Skin of body (tissue), 2 donors: Measurements from ENCODE around the gene BRI3. TPM values are rescaled to one million over a fixed set of nuclear protein-coding genes. Genes with fewer than 3 reads are reported as not detected.
"Not testable (repeated sequence)": the region's sequence is repeated elsewhere in the genome, so short reads cannot be mapped to it uniquely, and the experiment has no call there.

Experiments used
- DNase-seq: peaks from one replicate; lab custom pipeline; 2025; lab: John Stamatoyannopoulos, UW
- total RNA-seq: library from RNA; depleted of rRNA; stranded (reverse); fragments of >200 nt; gene quantifications from one replicate; pipeline ENCODE4 v1.2.3, GENCODE V29; 2014

Gene BRI3
- total RNA-seq, 1 donor from 2014 or later = 30.2 TPM

DNA sequence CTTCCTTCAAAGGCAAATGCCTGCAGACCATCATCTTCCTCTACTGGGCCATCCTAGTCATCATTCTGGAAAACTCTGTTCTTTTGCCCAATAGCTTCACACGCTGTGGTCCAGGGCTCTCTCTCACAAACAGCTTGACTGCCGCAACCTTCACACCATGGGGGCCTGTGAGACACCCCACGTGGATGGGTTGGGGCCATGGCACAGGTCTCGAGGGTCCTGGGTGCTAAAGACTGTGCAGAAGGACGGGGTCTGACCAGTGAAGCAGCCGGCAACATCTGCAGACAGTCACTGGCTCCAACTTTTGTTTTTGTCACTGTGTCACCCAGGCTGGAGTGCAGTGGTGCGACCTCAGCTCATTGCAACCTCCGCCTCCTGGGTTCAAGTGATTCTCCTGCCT, 28.1 kb downstream of the BRI3 start:
- no peak for DNase-seq

DNA sequence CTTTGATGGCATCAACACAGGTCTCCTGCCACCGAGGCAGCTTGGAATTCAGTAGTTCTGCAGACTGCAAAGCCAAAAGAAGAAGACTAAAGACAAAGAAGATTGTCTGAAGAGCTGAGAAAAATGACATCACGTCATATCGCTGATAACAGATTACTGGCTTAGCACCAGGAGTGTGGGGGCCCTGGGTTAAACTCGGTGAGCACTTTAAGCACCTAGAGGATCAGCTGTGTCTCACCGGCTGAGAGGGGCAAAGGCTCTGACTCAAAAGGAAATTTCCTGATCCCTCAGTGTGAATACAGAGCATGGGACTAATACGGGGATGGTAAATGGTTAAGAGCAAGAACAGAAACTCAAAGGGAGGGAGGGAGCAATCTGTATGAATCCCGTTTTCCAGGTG, 30.7 kb downstream of the BRI3 start:
- DNase-seq = no peak

DNA sequence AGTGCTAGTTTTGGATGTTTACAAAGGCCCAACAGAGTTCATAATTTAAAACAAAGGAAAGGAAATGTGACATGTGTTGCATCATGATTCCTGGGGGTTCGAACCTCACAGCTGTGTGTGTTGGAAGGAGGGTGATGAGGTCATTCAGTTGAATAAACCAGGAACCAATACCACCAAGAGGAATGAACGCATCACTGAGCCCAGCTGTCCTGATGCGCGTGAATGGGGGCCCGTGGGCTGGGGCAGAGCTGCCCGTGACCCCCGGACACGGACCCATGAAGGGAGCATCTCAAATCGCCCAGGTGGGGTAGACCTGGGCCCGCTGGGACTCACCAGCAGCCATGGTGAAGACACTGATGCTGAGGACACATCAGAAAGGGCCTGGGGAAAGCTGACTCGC, 33.0 kb downstream of the BRI3 start:
- no peak for DNase-seq

DNA sequence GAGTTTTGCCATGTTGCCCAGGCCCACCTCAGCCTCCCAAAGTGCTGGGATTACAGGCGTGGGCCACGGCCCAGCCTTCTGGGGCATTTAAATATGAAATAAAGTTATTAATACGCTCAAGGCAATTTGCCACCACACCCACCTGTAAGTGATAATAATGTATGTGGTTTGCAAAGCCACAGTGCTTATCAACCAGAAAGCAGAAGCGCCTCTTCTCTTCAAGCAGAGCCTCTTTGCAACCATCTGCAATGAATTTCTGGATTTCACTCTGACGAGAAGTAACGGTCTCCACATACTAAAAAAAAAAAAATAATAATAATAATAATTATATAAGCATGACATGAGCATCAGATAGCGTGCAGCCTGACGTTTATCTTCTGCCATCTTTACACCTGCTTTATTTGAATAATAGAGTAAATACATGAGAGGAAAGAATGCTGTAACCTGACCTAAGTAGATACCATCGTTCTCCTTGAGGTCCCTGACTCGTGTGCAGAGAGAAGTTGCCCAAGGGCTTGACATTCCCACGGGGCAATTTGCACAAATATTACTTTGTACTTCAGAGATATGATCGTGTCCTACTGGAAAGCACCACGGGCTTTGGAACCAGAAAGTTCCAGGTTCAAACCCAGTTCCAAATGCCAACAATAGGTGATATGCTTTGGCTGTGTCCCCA, 34.0 kb downstream of the BRI3 start:
- DNase-seq = no peak

DNA sequence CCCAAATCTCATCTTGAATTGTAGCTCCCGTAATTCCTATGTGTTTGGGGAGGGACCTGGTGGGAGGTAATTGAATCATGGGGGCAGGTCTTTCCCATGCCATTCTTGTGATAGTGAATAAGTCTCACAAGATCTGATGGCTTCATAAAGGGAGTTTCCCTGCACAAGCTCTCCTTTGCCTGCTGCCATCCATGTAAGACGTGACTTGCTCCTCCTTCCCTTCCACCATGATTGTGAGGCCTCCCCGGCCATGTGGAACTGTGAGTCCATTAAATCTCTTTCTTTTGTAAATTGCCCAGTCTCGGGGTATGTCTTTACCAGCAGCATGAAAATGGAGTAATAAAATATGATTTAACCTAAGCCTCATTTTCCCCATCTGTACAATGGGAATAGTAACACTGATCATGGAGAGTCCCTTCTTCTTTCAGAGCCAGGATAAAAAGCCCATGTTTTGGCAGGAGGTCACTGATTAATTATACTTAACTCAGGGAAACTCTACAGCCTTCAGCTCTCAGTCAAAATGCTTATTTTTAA, 34.6 kb downstream of the BRI3 start:
- DNase-seq = not testable (repeated sequence)

DNA sequence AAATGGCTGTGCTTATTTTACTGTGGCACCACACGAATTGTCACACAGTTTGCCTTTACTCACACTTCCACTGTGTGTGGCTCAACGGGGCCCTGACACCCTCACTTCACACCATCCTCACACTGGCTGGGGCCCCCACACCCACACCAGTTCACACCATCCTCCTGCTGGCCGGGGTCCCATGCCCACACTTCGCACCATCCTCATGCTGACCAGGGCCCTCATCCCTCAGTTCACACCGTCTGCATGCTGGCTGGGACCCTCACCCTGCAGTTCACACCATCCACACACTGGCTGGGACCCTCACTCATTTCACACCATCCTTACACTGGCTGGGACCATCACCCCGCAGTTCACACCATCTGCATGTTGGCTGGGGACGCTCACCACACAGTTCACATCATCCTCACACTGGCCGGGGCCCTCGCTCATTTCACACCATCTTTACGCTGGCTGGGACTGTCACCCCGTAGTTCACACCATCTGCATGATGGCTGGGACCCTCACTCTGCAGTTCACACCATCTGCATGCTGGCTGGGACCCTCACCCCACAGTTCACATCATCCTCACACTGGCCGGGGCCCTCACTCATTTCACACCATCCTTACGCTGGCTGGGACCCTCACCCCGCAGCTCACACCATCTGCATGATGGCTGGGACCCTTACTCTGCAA, 36.0 kb downstream of the BRI3 start:
- DNase-seq = no peak

DNA sequence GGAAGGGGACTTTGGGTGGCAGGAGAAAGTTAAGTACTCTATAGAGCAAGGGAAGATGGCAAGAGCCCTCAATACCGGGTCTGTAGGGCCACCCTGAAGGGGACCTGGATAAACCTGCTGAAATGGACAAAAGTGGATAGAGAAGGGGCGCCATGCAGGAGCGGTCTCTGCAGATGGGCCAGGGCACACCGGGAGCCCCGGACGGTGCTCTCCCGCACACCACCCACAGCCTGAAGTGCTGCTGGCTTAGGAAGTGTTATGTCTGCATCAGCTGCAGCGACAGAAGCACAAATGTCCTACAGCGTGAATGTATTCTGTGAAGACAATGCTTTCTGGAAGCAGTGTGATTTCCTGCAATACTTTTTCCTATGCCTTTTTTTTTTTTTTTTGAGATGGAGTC, 37.7 kb downstream of the BRI3 start:
- DNase-seq = no peak

DNA sequence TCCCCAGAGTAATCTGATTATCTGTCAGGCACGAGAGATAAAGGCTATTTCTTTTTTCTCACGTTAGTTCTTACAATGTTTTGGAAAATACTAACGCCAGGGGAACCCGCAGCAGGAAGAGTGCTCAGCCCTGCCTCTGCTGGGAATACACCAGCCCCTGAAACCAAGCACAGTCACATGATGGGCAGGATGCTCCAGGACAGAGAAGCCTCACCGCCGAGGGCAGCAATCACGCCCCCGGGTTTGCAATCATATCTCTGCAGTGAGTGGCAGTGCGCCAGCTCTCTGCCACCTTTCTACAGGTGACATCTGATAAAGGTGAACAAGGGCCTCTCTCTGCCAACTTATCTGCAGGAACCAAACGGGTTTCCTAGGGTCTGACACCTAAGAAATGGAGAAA, 39.8 kb downstream of the BRI3 start:
- no peak for DNase-seq

DNA sequence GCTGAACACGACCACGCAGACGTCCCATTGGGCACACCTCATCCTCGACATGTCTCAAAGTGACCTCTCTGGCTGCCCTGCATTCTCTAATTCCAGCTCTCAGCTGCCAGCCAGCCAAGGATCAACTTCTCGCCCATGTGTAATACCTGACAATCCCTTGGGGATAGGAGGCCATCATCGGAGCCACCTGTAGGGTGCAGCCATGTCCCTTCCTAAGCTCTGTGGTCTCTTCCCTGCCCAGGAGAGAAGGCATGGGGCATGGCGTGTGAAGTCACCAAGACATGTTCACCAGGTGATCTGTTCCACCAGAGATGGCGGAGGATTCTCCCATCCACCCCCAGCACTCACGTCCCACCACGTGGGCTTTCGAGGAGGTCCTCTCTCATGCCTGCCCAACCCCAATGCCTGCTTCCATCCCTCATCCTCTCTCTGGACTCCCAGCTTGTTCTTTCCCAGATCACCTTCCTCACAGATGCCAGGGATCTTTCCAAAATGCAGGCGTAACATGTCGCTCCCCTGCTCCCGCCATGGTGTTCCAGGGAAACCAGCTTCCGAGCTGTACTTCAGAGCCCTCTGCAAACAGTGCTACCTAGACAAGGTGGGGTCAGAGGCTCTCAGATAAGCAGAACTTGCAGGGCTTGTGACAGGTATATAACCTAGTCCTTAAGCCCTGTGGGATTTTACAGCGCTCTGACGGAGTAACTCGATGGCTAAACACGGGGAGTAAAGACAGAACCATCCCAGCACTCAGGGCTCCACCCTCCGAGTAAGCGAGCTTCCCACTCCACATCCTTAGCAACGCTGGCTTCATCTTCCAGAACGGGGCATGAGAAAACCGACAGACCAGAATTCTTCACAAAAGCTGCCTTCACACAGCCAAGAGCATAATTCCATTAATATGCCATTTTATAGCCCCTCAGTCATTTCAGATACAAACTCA, 41.1 kb downstream of the BRI3 start:
- DNase-seq = peak; percentile 3

DNA sequence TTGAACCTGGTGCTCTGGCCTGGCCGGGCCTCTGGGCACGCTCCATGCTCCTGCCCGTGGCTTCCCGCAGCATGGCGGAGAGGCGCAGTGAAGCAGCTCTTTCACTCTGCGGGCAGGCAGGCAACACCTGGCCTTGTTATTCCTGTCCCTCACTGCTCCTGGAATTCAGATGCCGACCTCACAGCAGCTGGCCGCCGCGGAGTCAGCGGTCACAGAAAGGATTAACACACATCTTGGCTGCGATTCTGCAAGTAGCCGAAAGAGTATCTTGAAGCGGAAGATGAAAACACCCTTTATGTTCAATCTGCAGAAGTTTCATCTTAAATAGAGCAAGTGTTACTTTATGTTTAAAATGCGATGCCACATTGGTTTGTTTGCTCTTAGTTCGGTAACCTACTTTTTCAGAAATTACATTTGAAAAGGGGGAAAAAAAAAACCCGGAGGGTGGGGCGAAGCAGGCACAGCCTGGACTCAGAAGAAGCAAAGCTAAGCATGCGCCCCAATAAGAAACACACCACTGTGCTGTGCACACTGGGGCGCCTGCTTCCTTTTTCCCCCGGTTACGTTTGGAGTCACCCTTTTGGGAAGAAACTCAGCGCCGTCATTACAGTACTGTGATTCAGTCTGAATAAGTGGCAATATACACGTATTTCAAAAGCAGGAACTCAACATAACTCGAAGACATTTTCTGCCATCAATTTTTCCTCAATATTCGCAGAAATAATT, 42.3 kb downstream of the BRI3 start:
- no peak for DNase-seq

DNA sequence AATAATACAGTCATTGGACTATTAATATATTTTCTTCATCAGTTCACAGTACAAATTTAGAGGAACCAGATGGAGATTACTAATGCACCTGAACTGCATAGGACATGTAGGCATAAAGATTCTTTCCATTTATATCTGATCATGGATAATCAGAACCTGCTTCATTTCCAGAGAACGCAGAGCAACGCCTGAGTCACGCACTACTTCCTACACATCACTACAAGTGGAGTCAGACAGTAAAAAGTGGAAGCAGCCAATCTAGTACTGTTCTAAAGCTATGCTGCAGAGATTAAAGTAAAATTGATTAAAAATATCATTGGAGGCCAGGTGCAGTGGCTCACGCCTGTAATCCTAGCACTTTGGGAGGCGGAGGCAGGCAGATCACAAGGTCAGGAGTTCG, 43.3 kb downstream of the BRI3 start:
- DNase-seq = no peak

DNA sequence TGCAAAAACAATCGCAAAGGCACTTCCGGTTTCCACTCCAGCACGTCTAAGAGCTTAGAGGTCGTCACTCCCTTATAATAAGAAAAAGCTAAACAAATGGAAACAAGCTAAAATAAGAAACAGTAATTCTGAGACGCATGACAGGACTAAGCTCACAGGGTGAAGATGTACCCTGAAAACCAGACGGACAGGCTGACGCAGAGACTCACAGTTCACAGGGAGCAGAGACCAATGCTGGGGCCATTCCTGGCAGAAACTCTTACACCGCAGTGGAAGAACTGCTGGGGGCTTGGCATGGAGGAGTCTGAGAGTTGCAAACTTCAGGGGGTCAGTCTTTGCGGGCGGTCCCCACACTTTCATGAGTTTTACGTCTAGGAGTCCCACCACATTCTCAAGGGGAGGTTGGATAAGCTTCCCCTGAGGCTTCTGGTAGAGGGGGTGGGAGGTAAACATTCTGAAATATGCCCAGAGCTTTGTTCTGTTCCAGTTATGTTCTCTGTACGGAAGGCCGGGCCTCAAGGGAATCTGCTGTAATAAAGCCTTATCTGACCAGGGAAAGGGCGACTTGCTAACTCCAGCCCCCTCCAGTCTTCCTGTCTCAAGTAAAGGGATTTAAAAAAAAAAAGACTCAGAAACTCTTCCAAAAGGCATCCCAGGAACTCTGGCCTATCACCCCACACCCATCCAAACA, 47.8 kb downstream of the BRI3 start:
- DNase-seq = no peak

DNA sequence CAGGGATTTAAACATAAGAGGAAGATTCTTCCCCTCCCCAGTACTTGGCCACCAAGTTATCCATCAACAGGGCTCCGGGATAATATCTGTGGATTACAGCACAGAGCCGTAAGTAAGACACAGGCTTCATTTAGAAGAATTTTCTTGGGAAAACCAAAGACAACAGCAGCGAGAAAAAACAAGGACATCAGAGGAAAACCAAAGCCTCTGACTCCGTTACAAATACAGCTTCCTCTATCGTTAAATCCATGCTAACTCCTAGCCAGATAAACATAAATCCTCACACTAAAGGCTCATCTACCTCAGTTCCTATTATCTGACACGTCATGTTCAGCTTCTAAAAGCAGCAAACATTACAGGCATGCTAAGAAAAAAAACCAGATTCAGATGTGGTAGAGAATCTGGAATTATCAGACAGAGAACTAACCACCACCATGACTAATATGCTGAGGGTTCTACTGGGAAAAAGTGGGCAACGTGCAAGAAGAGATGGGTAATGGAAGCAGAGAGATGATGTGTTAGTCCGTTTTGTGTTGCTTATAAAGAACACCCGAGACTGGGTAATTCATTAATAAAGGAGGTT, 48.4 kb downstream of the BRI3 start:
- DNase-seq = no peak

DNA sequence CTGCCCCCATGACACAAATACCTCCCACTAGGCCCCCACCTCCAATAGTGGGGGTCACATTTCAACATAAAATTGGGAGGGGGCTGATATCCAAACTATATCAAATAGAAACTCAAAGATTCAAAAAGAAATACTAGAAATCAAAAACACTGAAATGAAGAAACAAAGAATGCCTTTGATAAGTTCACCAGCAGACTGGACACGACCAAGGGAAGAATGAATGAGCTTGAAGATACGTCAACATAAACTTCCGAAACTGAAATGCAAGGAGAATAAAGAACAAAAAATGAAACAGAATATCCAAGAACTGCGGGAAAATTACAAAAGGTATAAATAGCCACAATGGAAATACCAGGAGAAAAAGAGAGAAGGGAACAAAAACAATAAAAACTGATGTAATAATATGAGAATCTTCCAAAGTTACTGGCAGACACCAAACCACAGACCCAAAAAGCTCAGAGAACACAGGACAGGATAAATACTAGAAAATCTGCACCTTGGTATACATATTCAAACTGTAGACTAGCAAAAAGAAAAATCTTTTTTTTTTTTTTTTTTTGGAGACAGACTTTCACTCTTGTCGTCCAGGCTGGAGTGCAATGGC, 49.5 kb downstream of the BRI3 start:
- DNase-seq = no peak

DNA sequence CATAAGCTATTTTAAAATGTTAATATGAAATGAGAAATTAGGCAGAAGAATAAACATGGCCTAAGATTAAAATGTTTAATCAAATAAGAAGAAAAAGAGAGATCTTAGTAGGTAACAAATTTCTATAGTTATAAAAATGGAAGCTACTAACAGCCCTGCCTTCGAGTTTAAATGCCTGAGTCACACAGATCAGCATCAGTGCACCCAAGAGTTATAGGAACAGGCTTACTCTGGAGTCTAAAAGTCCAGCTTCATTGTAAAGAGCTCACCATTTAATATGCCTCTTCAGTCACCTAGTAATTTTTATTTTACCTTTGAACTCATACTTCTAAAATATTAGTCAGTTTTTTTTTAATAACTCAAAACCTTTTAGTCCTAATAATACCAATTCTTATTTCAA, 52.6 kb downstream of the BRI3 start:
- no peak for DNase-seq

DNA sequence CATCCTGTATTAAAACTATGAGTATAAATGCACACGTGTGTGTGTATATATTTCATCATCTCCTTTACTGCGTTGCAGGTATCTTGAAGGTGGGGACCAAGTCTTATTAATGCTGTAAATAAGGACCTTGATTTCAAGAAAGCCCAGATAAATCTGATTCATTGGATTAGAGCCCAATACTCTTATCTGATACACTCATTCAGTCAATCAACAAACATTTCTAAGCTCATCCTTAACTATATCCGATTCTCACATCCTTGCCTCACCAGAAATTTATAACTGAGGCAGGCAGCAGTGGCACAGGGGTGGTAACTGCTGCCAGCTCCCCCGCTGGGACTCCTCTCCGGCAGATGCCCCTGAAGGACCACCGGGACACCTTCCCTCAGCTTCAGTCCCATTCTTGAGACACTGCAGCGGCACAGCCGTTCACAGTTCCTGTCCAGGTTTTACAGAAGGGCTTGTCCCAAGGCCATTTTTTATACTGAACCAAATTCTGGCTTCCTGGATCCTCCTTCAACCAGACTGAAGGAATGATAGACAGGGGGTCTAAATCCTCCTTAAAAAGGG, 54.0 kb downstream of the BRI3 start:
- no peak for DNase-seq

DNA sequence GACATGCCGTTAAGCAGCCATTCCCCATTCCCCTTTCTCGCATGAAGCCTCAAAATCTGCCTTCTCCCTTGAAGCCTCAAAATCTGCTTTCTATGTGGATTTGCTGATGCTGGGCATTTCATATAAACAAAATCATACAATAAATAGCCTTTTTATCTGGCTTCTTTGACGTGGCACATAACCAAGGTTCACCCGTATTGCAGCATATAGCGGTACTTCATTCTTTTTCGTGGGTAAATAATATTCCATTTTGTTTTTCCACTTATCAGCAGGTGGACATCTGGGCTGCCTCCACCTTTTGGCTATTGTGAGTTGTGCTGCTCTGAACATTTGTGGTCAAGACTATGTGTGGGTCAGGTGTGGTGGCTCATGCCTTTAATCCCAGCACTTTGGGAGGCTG, 57.0 kb downstream of the BRI3 start:
- no peak for DNase-seq

DNA sequence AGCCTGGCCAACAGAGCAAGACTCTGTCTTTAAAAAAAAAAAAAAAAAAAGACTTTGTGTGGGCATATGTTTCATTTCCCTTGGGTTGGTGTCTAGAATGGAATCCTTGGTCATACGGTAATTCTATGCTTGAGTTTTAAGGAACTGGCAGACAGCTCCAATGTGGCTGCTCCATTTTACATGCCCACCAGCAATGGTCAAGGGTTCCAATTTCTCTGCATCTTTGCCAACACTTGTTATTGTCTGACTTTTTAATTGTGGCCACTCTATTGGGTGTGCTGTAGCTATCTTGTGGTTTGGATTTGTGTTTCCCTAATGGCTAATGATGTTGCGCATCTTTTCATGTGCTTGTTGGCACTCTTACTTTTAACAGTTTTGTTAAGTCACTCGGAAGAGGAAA, 57.6 kb downstream of the BRI3 start:
- DNase-seq = no peak

DNA sequence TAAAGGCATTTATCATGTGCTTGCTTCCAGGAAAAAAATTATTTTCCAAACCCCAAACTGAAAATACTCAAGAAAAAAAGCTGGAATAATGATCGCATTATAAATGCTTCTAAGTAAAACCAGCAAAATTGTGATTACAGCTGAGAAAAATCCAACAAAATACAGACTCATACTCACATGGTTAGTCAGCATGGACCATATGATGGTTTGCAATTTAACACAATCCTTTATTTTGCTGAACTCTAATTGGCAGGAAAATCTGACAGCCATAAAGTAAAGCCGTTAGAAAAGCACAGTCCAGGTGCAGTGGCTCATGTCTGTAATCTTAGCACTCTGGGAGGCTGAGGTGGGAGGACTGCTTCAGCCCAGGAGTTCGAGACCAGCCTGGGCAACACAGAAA, 59.6 kb downstream of the BRI3 start:
- no peak for DNase-seq
